Measurements from ENCODE around the gene CYP2U1. TPM values are rescaled to one million over a fixed set of nuclear protein-coding genes. Genes with fewer than 3 reads are reported as not detected.

CYP2U1 gene
- total and polyA plus RNA-seq, 2 of the 4 experiments (the other 2 are of a cell fraction), result 6.1 to 11.1 TPM

GRCh38 chr4:107900067-107900466 is 31.3 kb upstream of the CYP2U1 start:
- Histone ChIP-seq H3K4me2 (ENCODE audit: low read depth, low read length) (no peak overlapping the region), H4K91ac (ENCODE audit: insufficient read depth, low read depth, low read length) (no peak overlapping the region), H3K4me1 (ENCODE audit: control insufficient read depth, insufficient read depth, low read length) (peaks cover 6% of the 10 kb centered on the region), H2BK120ac (ENCODE audit: low read depth, low read length) (no peak overlapping the region), H4K5ac (ENCODE audit: low read depth, low read length) (no peak overlapping the region), H2AK5ac (ENCODE audit: low read depth, low read length) (no peak overlapping the region), H3K36me3 (ENCODE audit: control insufficient read depth, insufficient read depth, low read length) (no peaks in the 10 kb centered on the region), H3K4me3 (ENCODE audit: insufficient read depth, low read depth, low read length) (no peak overlapping the region), H3K79me1 (ENCODE audit: low read depth in 1 of 2, low read length in 2 of 2) (no peaks in the 10 kb centered on the region), H3K9me3 (ENCODE audit: control insufficient read depth, insufficient read depth, low read length) (no peaks in the 10 kb centered on the region), H3K9ac (ENCODE audit: low read depth, low read length) (no peak overlapping the region), H2BK5ac (ENCODE audit: low read depth, low read length, poor library complexity, severe bottlenecking) (no peak overlapping the region), H4K20me1 (ENCODE audit: insufficient read depth, low read length) (peaks cover 13% of the 10 kb centered on the region; the same call in 1 of the 2 replicates), H2AFZ (replicated peaks; ENCODE audit: low read length, poor library complexity) (no peak overlapping the region), H4K8ac (ENCODE audit: low read depth in 2 of 2, low read length in 2 of 2) (no peak overlapping the region), H3K18ac (ENCODE audit: low read depth, low read length) (no peak overlapping the region), H3K14ac (replicated peaks; ENCODE audit: low read depth, low read length) (no peak overlapping the region), H3K9me1 (ENCODE audit: insufficient read depth, low read length) (peaks cover 3% of the 10 kb centered on the region; the same call in 1 of the 2 replicates), H3K27me3 (ENCODE audit: control insufficient read depth, insufficient read depth, low read length) (peaks cover 5% of the 10 kb centered on the region), H3K23ac (ENCODE audit: low read depth, low read length) (no peak overlapping the region), H3K56ac (ENCODE audit: extremely low read depth, insufficient read depth, low read length) (no peak overlapping the region), H3K4ac (ENCODE audit: low read depth, low read length) (no peak overlapping the region), H2BK20ac (ENCODE audit: low read depth, low read length) (no peak overlapping the region), H2AK9ac (replicated peaks; ENCODE audit: low read depth, low read length, poor library complexity) (no peak overlapping the region), H2BK15ac (ENCODE audit: low read depth, low read length) (no peak overlapping the region), H3K27ac (ENCODE audit: insufficient read depth, low read length) (no peak overlapping the region)
- in situ Hi-C loops (cut with MboI; ENCODE audit: low sequenced_read_pairs), result no loop called here
- 90% methylated on average over 2 of the region's 4 CpGs; no CpG with 5 or more reads in 1 of the 2 experiments for WGBS, 2 experiments (ENCODE audit: extremely low coverage in 2 of 2, insufficient read length in 1 of 2)
- POLR2A ChIA-PET (ENCODE audit: unreplicated experiment), result no interaction called here
- CTCF ChIA-PET, result interaction anchor here (1.8 kb wide), 1 partner anchor 142 kb away, joined by 5 read pairs; no protein-coding TSS in a partner anchor
- BruUV-seq (replicated peaks), result no TSS peak
- no peak for TF ChIP-seq MXI1 (IDR thresholded peaks at IDR 0.05; ENCODE audit: borderline replicate concordance, low read depth, low read length)
- TF ChIP-seq RCOR1 (IDR thresholded peaks at IDR 0.05; ENCODE audit: insufficient replicate concordance, low read length), result no peak
- TF ChIP-seq RAD21 (IDR thresholded peaks at IDR 0.05; ENCODE audit: low read length), result no peak
- no peak for TF ChIP-seq CEBPB (IDR thresholded peaks at IDR 0.05; ENCODE audit: low read depth, low read length)
- TF ChIP-seq BHLHE40 (IDR thresholded peaks at IDR 0.05; ENCODE audit: low read depth, low read length), result no peak
- no peak for TF ChIP-seq FOS (IDR thresholded peaks at IDR 0.05; ENCODE audit: low read depth, low read length)
- TF ChIP-seq RFX5 (IDR thresholded peaks at IDR 0.05; ENCODE audit: low read depth, low read length), result no peak
- TF ChIP-seq MAFK (IDR thresholded peaks at IDR 0.05; ENCODE audit: low read depth, low read length), result no peak
- no peak for TF ChIP-seq CTCF (conservative IDR thresholded peaks at IDR 0.05; ENCODE audit: low read depth, low read length)
- no peak for TF ChIP-seq SMC3 (IDR thresholded peaks at IDR 0.05; ENCODE audit: low read depth, low read length)
- DNase-seq (no peak), ATAC-seq (ENCODE audit: low read depth) (no peak)
- intact Hi-C loops (cut with micrococcal nuclease), result no loop called here
- dilution Hi-C loops (cut with HindIII; ENCODE audit: low sequenced_read_pairs, unreplicated experiment), result no loop called here
